DOHH2 (cell line): Measurements from ENCODE around the gene ZSWIM5.

Source experiments
- H3F3A ChIP-seq: fragments of 200-600 bp; sonication (generic), shearing (Covaris generic); 2 replicates; pipeline ENCODE4 v1.6.0; 2016; ENCODE audit warnings: antibody characterized with exemption, mild to moderate bottlenecking; ENCODE audit not compliant: control insufficient read depth, insufficient read depth
- H3K27ac ChIP-seq: fragments of 200-600 bp; sonication (generic); 2 replicates; pipeline ENCODE4 v1.5.1; 2014; ENCODE audit warnings: low read depth, mild to moderate bottlenecking, low read length, moderate library complexity
- H3K27me3 ChIP-seq: fragments of 200-600 bp; sonication (generic); 2 replicates; pipeline ENCODE4 v1.6.1; 2014; ENCODE audit warnings: mild to moderate bottlenecking, low read length, mixed read lengths; ENCODE audit not compliant: control insufficient read depth
- H3K36me3 ChIP-seq: fragments of 200-600 bp; sonication (generic); 2 replicates; pipeline ENCODE4 v1.6.1; 2014; ENCODE audit warnings: mild to moderate bottlenecking, low read length, moderate library complexity, mixed read lengths; ENCODE audit not compliant: control insufficient read depth
- H3K4me1 ChIP-seq: fragments of 200-600 bp; sonication (generic); 2 replicates; pipeline ENCODE4 v1.6.1; 2014; ENCODE audit warnings: mild to moderate bottlenecking, low read length, mixed read lengths; ENCODE audit not compliant: control insufficient read depth
- H3K4me2 ChIP-seq: fragments of 200-600 bp; sonication (generic); 2 replicates; pipeline ENCODE4 v1.6.0; 2014; ENCODE audit warnings: mild to moderate bottlenecking, low read length, moderate library complexity
- H3K4me3 ChIP-seq: fragments of 200-600 bp; sonication (generic); 2 replicates; pipeline ENCODE4 v1.5.1; 2014; ENCODE audit warnings: mild to moderate bottlenecking, low read length, mixed read lengths
- H3K79me2 ChIP-seq: fragments of 200-600 bp; sonication (generic); 2 replicates; pipeline ENCODE4 v1.6.1; 2014; ENCODE audit warnings: mild to moderate bottlenecking, low read length, mixed read lengths; ENCODE audit not compliant: control insufficient read depth
- H3K9me2 ChIP-seq: fragments of 200-600 bp; sonication (generic); replicated peaks from 2 replicates; pipeline ENCODE4 v1.6.1; 2014; ENCODE audit warnings: mild to moderate bottlenecking, low read length, mixed read lengths; ENCODE audit not compliant: control insufficient read depth
- H3K9me3 ChIP-seq: fragments of 200-600 bp; sonication (generic); 2 replicates; pipeline ENCODE4 v1.6.1; 2014; ENCODE audit warnings: antibody characterized with exemption, low read length, mixed read lengths; ENCODE audit not compliant: control insufficient read depth, insufficient read depth
- H4K20me1 ChIP-seq: fragments of 200-600 bp; sonication (generic); 2 replicates; pipeline ENCODE4 v1.6.0; 2014; ENCODE audit warnings: low read depth, mild to moderate bottlenecking, antibody characterized with exemption, low read length, moderate library complexity; ENCODE audit not compliant: control insufficient read depth, insufficient read depth
- CTCF ChIP-seq: fragments of 200-600 bp; sonication (generic); IDR thresholded peaks from one replicate; pipeline ENCODE4 v1.5.1; 2014; ENCODE audit warnings: antibody characterized with exemption, mild to moderate bottlenecking, low read depth, low read length; ENCODE audit not compliant: poor library complexity, severe bottlenecking
- EZH2phosphoT487 ChIP-seq: fragments of 200-600 bp; sonication (generic); IDR thresholded peaks from 2 replicates; pipeline ENCODE4 v1.6.1; 2017; ENCODE audit warnings: borderline replicate concordance, mild to moderate bottlenecking, antibody characterized with exemption, low read length, moderate library complexity, mixed read lengths

The ZSWIM5 gene

GRCh38 chr1:45155957-45156356 lies 50.4 kb downstream of the ZSWIM5 start:
- H3K27ac ChIP-seq: no peak overlapping the region

GRCh38 chr1:45155423-45155822 lies 51.0 kb downstream of the ZSWIM5 start:
- no peaks in the 10 kb centered on the region for H3K36me3 ChIP-seq

More at GRCh38 chr1:45155957-45156356, 50.4 kb downstream of the ZSWIM5 start:
- no peak for TF ChIP-seq EZH2phosphoT487
- no peak for TF ChIP-seq CTCF
- H3K9me3 ChIP-seq: no peaks in the 10 kb centered on the region
- H3K4me2 ChIP-seq: no peak overlapping the region
- H3K9me2 ChIP-seq: no peaks in the 10 kb centered on the region
- H3F3A ChIP-seq: no peaks in the 10 kb centered on the region
- H3K36me3 ChIP-seq: no peaks in the 10 kb centered on the region
- no peaks in the 10 kb centered on the region for H3K4me1 ChIP-seq
- H3K79me2 ChIP-seq: no peaks in the 10 kb centered on the region
- H3K27me3 ChIP-seq: no peaks in the 10 kb centered on the region
- no peak overlapping the region for H3K4me3 ChIP-seq
- no peaks in the 10 kb centered on the region for H4K20me1 ChIP-seq

GRCh38 chr1:45152126-45152525 lies 54.3 kb downstream of the ZSWIM5 start:
- Histone ChIP-seq H3K9me3 (no peaks in the 10 kb centered on the region), H3K36me3 (no peaks in the 10 kb centered on the region), H4K20me1 (no peaks in the 10 kb centered on the region), H3K4me2 (no peak overlapping the region), H3K4me3 (no peak overlapping the region), H3K27ac (no peak overlapping the region), H3K9me2 (no peaks in the 10 kb centered on the region), H3F3A (no peaks in the 10 kb centered on the region), H3K4me1 (no peaks in the 10 kb centered on the region), H3K79me2 (no peaks in the 10 kb centered on the region), H3K27me3 (peaks cover 3% of the 10 kb centered on the region; the same call in 1 of the 2 replicates)
- no peak for TF ChIP-seq EZH2phosphoT487
- no peak for TF ChIP-seq CTCF

More at GRCh38 chr1:45155423-45155822, 51.0 kb downstream of the ZSWIM5 start:
- no peak overlapping the region for H3K27ac ChIP-seq
- H3K27me3 ChIP-seq: peaks cover 3% of the 10 kb centered on the region; the same call in 1 of the 2 replicates
- H3K79me2 ChIP-seq: no peaks in the 10 kb centered on the region
- no peaks in the 10 kb centered on the region for H3K9me3 ChIP-seq
- no peak for TF ChIP-seq EZH2phosphoT487
- no peak for TF ChIP-seq CTCF
- no peak overlapping the region for H3K4me2 ChIP-seq
- H3K4me3 ChIP-seq: no peak overlapping the region
- no peaks in the 10 kb centered on the region for H3F3A ChIP-seq
- H4K20me1 ChIP-seq: no peaks in the 10 kb centered on the region
- H3K4me1 ChIP-seq: no peaks in the 10 kb centered on the region
- H3K9me2 ChIP-seq: no peaks in the 10 kb centered on the region
